ENCODE data around the gene SLC7A4. TPM values are rescaled to one million over a fixed set of nuclear protein-coding genes. Genes with fewer than 3 reads are reported as not detected.

The SLC7A4 gene
- polyA plus RNA-seq, 1 of the 3 experiments (the other 2 are of a cell fraction), result 0.02 TPM

GRCh38 chr22:21033895-21034294 lies 1.5 kb upstream of the SLC7A4 start:
- 76% methylated on average over 3 of the region's 3 CpGs for WGBS (ENCODE audit: low lambda C conversion rate)
- TF ChIP-seq FOXM1 (IDR thresholded peaks at IDR 0.05; ENCODE audit: low read depth) (no peak), FOSL2 (IDR thresholded peaks at IDR 0.05; ENCODE audit: borderline replicate concordance, low read depth) (no peak), REST (IDR thresholded peaks at IDR 0.05; ENCODE audit: low read depth, low read length) (no peak), RXRA (IDR thresholded peaks at IDR 0.05; ENCODE audit: borderline replicate concordance, low read depth) (no peak), SMC3 (IDR thresholded peaks at IDR 0.05; ENCODE audit: low read depth, low read length) (no peak), ZBTB33 (IDR thresholded peaks at IDR 0.05; ENCODE audit: borderline replicate concordance, low read depth) (no peak), USF1 (IDR thresholded peaks at IDR 0.05; ENCODE audit: borderline replicate concordance, low read depth) (no peak), RFX5 (IDR thresholded peaks at IDR 0.05; ENCODE audit: low read length) (no peak), YY1 (IDR thresholded peaks at IDR 0.05; ENCODE audit: low read depth) (no peak), PBX3 (IDR thresholded peaks at IDR 0.05) (no peak), GABPA (IDR thresholded peaks at IDR 0.05; ENCODE audit: low read depth) (no peak)
- TF ChIP-seq, protein P1, sequence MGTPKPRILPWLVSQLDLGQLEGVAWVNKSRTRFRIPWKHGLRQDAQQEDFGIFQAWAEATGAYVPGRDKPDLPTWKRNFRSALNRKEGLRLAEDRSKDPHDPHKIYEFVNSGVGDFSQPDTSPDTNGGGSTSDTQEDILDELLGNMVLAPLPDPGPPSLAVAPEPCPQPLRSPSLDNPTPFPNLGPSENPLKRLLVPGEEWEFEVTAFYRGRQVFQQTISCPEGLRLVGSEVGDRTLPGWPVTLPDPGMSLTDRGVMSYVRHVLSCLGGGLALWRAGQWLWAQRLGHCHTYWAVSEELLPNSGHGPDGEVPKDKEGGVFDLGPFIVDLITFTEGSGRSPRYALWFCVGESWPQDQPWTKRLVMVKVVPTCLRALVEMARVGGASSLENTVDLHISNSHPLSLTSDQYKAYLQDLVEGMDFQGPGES (IDR thresholded peaks at IDR 0.05; ENCODE audit: low read depth, low read length), result no peak
- TF ChIP-seq, protein P2, sequence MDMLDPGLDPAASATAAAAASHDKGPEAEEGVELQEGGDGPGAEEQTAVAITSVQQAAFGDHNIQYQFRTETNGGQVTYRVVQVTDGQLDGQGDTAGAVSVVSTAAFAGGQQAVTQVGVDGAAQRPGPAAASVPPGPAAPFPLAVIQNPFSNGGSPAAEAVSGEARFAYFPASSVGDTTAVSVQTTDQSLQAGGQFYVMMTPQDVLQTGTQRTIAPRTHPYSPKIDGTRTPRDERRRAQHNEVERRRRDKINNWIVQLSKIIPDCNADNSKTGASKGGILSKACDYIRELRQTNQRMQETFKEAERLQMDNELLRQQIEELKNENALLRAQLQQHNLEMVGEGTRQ (IDR thresholded peaks at IDR 0.05; ENCODE audit: borderline replicate concordance, low read depth, low read length), result no peak

More at GRCh38 chr22:21033895-21034294, 1.5 kb upstream of the SLC7A4 start:
- Histone ChIP-seq H3K9me3 (no peaks in the 10 kb centered on the region), H2AFZ (ENCODE audit: low read depth) (no peak overlapping the region), H3K79me2 (ENCODE audit: insufficient read depth) (no peaks in the 10 kb centered on the region), H4K20me1 (ENCODE audit: insufficient read depth) (no peaks in the 10 kb centered on the region), H3K36me3 (replicated peaks in 1 of 2; ENCODE audit: control insufficient read depth in 1 of 2, insufficient read depth in 2 of 2, low read length in 1 of 2) (no peaks in the 10 kb centered on the region), H3K4me2 (no peak overlapping the region), H3K27ac (ENCODE audit: low read depth in 2 of 2, low read length in 1 of 2) (no peak overlapping the region), H3K4me1 (ENCODE audit: control insufficient read depth in 1 of 2, insufficient read depth in 2 of 2, low read depth in 1 of 2, low read length in 1 of 2) (peaks cover 8% of the 10 kb centered on the region in 2 experiments; a peak in 2 of 4 replicates), H3K27me3 (ENCODE audit: insufficient read depth) (no peaks in the 10 kb centered on the region), H3F3A (replicated peaks; ENCODE audit: insufficient read depth) (peaks cover 11% of the 10 kb centered on the region), H3K9me2 (no peaks in the 10 kb centered on the region), H3K9ac (no peak overlapping the region), H3K4me3 (ENCODE audit: low read depth in 2 of 2, low read length in 1 of 2) (no peak overlapping the region)
- CTCF ChIA-PET, result interaction anchor here (1.0 kb wide), 1 partner anchor 13 kb away, joined by 3 read pairs; no protein-coding TSS in a partner anchor
- POLR2A ChIA-PET, result no interaction called here
- no peak for DNase-seq

Data from SK-N-SH (cell line).